ENCODE data around the gene INSC. TPM values are rescaled to one million over a fixed set of nuclear protein-coding genes. Genes with fewer than 3 reads are reported as not detected.

Gene INSC
- total and polyA plus RNA-seq, 9 of the 15 experiments (the other 6 are each of a cell fraction or from before 2014, with no cell fraction given), result not detected

DNA sequence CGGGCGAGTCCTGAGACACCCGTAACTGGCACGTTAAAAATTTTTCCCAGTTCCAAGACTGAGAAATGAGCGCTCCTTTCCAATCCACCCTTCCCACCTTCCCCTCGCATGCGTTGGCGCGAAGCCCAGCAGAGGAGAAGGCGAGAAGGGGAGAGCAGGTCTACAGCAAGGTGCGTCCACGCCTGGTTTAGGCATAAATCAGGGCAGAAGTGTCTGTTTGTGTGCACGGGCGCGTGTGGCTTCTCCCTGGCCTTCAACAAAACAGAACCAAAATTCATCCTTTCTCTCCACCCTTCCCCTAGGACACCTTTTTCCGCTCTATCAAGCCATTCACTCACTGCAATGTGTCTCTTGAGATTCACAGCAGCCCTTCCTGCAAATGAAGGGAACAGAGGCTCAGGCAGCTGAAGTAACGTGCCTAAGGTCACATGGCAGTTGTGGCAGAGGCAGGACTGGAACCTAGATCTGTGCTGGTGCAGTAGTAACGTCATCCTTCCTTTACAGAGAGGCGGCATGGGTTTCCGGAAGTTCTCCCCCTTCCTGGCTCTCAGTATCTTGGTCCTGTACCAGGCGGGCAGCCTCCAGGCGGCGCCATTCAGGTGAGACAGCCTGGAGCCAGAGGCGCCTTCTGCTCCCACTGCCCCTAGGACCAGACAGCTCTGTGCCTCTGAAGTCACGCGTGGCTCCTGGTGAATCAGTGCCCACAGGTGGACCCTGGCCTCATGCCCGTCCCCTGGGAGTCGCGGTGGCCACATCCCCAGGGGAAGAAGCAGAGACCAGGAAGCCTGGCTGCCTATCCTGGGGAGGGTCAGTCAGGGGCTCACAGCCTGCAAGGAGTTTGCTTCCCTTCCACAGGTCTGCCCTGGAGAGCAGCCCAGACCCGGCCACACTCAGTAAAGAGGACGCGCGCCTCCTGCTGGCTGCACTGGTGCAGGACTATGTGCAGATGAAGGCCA lies 40.2 kb upstream of the INSC start (continued):
- TF ChIP-seq ARID1B (IDR thresholded peaks at IDR 0.05) (no peak), NR2C2 (CRISPR knock-in tag; IDR thresholded peaks at IDR 0.05) (no peak), NR2C2 (tag; IDR thresholded peaks at IDR 0.05) (no peak), ZEB2 (IDR thresholded peaks at IDR 0.05) (no peak), CCAR2 (IDR thresholded peaks at IDR 0.05; ENCODE audit: low read depth, low read length) (no peak), BHLHE40 (IDR thresholded peaks at IDR 0.05; ENCODE audit: low read length) (no peak), RBFOX2 (IDR thresholded peaks at IDR 0.05; ENCODE audit: low read depth, low read length) (no peak), DIDO1 (tag; IDR thresholded peaks at IDR 0.05; ENCODE audit: low read depth) (no peak), MYBL2 (IDR thresholded peaks at IDR 0.05; ENCODE audit: low read depth) (no peak), MYBL2 (CRISPR knock-in tag; IDR thresholded peaks at IDR 0.05; ENCODE audit: borderline replicate concordance) (no peak), ILK (tag; IDR thresholded peaks at IDR 0.05; ENCODE audit: borderline replicate concordance, low read depth) (no peak), SAP30 (IDR thresholded peaks at IDR 0.05; ENCODE audit: borderline replicate concordance, insufficient read depth, low read depth, low read length, poor library complexity, severe bottlenecking) (no peak), EHMT2 (IDR thresholded peaks at IDR 0.05) (no peak), SMARCA4 (IDR thresholded peaks at IDR 0.05) (no peak), NCOA6 (IDR thresholded peaks at IDR 0.05) (no peak), JUND (IDR thresholded peaks at IDR 0.05; ENCODE audit: borderline replicate concordance, low read depth, low read length) (0 out of 2 replicates have a peak, but pooled peaks have one; percentile 5), JUND (tag; IDR thresholded peaks at IDR 0.05; ENCODE audit: borderline replicate concordance, low read depth, low read length) (no peak)
- TF ChIP-seq, protein P1, sequence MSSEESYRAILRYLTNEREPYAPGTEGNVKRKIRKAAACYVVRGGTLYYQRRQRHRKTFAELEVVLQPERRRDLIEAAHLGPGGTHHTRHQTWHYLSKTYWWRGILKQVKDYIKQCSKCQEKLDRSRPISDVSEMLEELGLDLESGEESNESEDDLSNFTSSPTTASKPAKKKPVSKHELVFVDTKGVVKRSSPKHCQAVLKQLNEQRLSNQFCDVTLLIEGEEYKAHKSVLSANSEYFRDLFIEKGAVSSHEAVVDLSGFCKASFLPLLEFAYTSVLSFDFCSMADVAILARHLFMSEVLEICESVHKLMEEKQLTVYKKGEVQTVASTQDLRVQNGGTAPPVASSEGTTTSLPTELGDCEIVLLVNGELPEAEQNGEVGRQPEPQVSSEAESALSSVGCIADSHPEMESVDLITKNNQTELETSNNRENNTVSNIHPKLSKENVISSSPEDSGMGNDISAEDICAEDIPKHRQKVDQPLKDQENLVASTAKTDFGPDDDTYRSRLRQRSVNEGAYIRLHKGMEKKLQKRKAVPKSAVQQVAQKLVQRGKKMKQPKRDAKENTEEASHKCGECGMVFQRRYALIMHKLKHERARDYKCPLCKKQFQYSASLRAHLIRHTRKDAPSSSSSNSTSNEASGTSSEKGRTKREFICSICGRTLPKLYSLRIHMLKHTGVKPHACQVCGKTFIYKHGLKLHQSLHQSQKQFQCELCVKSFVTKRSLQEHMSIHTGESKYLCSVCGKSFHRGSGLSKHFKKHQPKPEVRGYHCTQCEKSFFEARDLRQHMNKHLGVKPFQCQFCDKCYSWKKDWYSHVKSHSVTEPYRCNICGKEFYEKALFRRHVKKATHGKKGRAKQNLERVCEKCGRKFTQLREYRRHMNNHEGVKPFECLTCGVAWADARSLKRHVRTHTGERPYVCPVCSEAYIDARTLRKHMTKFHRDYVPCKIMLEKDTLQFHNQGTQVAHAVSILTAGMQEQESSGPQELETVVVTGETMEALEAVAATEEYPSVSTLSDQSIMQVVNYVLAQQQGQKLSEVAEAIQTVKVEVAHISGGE (CRISPR knock-in tag; IDR thresholded peaks at IDR 0.05), result no peak
- TF ChIP-seq, protein P2, sequence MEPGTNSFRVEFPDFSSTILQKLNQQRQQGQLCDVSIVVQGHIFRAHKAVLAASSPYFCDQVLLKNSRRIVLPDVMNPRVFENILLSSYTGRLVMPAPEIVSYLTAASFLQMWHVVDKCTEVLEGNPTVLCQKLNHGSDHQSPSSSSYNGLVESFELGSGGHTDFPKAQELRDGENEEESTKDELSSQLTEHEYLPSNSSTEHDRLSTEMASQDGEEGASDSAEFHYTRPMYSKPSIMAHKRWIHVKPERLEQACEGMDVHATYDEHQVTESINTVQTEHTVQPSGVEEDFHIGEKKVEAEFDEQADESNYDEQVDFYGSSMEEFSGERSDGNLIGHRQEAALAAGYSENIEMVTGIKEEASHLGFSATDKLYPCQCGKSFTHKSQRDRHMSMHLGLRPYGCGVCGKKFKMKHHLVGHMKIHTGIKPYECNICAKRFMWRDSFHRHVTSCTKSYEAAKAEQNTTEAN (CRISPR knock-in tag; IDR thresholded peaks at IDR 0.05), result no peak
- TF ChIP-seq, protein P3, sequence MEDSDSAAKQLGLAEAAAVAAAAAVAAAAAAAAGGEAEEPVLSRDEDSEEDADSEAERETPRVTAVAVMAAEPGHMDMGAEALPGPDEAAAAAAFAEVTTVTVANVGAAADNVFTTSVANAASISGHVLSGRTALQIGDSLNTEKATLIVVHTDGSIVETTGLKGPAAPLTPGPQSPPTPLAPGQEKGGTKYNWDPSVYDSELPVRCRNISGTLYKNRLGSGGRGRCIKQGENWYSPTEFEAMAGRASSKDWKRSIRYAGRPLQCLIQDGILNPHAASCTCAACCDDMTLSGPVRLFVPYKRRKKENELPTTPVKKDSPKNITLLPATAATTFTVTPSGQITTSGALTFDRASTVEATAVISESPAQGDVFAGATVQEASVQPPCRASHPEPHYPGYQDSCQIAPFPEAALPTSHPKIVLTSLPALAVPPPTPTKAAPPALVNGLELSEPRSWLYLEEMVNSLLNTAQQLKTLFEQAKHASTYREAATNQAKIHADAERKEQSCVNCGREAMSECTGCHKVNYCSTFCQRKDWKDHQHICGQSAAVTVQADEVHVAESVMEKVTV (CRISPR knock-in tag; IDR thresholded peaks at IDR 0.05), result peak; percentile 58
